ENCODE results near the gene CCDC182. TPM values are rescaled to one million over a fixed set of nuclear protein-coding genes. Genes with fewer than 3 reads are reported as not detected.

The CCDC182 gene
- total RNA-seq (2014; rRNA removed; shearing (Covaris generic)) (not detected in 2 replicates), polyA plus RNA-seq (2016; fragmentation: Nextera tagmentation; extraction: Ambion mirVana) (not detected in 2 replicates)
- long read RNA-seq, result 0 reads

DNA sequence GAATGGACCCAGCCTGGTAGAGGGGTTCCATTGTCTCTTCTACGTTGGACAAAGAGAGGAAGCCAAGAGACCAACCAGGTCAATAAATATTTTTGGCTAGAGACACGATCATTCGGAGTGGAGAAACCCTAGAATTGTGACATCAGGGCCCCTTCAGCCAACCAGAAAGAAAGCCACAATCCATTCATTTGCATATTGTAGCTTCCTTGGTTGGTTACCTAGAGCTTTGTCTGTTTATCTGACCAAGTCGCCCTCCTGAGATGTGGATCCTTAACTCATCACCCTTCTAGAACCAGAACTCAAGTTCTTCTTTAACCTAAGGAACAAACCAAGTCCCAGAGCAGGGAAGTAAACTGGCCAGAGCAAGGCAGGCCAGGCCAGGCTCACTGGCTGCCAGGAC, at the start of gene CCDC182:
TSS of gene CCDC182 (minus strand) at position 58 of the 400 bp plus-strand sequence. CDS start at position 31, 27 bp downstream.
- Mint-ChIP-seq H3K36me3 (ENCODE audit: low read depth) (no peaks in the 10 kb centered on the region), H3K27me3 (ENCODE audit: insufficient read depth, low read depth, poor library complexity) (peaks cover 1% of the 10 kb centered on the region), H3K9me3 (no peaks in the 10 kb centered on the region), H3K27ac (no peak within 1 kb of the TSS), H3K4me1 (peaks cover 4% of the 10 kb centered on the region; the same call in 1 of the 3 replicates), H3K4me3 (no peak within 1 kb of the TSS)
- no peak within 1 kb of the TSS for H3K27ac ChIP-seq (ENCODE audit: low read depth)
- TF ChIP-seq EZH2 (IDR thresholded peaks at IDR 0.05; ENCODE audit: low read depth, unreplicated experiment) (no peak), JUNB (IDR thresholded peaks at IDR 0.05; ENCODE audit: unreplicated experiment) (no peak), ZNF114 (CRISPR knock-in tag; IDR thresholded peaks at IDR 0.05) (no peak), NANOG (IDR thresholded peaks at IDR 0.05; ENCODE audit: borderline replicate concordance) (no peak), EZH2phosphoT487 (IDR thresholded peaks at IDR 0.05; ENCODE audit: unreplicated experiment) (no peak), ZNF331 (CRISPR knock-in tag; IDR thresholded peaks at IDR 0.05; ENCODE audit: low read depth) (no peak), POLR2AphosphoS5 (IDR thresholded peaks at IDR 0.05; ENCODE audit: low read depth) (no peak), CREB1 (CRISPR knock-in tag; IDR thresholded peaks at IDR 0.05; ENCODE audit: low read depth) (no peak), STAT1 (IDR thresholded peaks at IDR 0.05; ENCODE audit: unreplicated experiment) (no peak)
- TF ChIP-seq, protein P1, sequence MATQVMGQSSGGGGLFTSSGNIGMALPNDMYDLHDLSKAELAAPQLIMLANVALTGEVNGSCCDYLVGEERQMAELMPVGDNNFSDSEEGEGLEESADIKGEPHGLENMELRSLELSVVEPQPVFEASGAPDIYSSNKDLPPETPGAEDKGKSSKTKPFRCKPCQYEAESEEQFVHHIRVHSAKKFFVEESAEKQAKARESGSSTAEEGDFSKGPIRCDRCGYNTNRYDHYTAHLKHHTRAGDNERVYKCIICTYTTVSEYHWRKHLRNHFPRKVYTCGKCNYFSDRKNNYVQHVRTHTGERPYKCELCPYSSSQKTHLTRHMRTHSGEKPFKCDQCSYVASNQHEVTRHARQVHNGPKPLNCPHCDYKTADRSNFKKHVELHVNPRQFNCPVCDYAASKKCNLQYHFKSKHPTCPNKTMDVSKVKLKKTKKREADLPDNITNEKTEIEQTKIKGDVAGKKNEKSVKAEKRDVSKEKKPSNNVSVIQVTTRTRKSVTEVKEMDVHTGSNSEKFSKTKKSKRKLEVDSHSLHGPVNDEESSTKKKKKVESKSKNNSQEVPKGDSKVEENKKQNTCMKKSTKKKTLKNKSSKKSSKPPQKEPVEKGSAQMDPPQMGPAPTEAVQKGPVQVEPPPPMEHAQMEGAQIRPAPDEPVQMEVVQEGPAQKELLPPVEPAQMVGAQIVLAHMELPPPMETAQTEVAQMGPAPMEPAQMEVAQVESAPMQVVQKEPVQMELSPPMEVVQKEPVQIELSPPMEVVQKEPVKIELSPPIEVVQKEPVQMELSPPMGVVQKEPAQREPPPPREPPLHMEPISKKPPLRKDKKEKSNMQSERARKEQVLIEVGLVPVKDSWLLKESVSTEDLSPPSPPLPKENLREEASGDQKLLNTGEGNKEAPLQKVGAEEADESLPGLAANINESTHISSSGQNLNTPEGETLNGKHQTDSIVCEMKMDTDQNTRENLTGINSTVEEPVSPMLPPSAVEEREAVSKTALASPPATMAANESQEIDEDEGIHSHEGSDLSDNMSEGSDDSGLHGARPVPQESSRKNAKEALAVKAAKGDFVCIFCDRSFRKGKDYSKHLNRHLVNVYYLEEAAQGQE (IDR thresholded peaks at IDR 0.05; ENCODE audit: unreplicated experiment), result no peak
- TF ChIP-seq, protein P2, sequence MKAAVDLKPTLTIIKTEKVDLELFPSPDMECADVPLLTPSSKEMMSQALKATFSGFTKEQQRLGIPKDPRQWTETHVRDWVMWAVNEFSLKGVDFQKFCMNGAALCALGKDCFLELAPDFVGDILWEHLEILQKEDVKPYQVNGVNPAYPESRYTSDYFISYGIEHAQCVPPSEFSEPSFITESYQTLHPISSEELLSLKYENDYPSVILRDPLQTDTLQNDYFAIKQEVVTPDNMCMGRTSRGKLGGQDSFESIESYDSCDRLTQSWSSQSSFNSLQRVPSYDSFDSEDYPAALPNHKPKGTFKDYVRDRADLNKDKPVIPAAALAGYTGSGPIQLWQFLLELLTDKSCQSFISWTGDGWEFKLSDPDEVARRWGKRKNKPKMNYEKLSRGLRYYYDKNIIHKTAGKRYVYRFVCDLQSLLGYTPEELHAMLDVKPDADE (IDR thresholded peaks at IDR 0.05), result no peak
- TF ChIP-seq, protein P3, sequence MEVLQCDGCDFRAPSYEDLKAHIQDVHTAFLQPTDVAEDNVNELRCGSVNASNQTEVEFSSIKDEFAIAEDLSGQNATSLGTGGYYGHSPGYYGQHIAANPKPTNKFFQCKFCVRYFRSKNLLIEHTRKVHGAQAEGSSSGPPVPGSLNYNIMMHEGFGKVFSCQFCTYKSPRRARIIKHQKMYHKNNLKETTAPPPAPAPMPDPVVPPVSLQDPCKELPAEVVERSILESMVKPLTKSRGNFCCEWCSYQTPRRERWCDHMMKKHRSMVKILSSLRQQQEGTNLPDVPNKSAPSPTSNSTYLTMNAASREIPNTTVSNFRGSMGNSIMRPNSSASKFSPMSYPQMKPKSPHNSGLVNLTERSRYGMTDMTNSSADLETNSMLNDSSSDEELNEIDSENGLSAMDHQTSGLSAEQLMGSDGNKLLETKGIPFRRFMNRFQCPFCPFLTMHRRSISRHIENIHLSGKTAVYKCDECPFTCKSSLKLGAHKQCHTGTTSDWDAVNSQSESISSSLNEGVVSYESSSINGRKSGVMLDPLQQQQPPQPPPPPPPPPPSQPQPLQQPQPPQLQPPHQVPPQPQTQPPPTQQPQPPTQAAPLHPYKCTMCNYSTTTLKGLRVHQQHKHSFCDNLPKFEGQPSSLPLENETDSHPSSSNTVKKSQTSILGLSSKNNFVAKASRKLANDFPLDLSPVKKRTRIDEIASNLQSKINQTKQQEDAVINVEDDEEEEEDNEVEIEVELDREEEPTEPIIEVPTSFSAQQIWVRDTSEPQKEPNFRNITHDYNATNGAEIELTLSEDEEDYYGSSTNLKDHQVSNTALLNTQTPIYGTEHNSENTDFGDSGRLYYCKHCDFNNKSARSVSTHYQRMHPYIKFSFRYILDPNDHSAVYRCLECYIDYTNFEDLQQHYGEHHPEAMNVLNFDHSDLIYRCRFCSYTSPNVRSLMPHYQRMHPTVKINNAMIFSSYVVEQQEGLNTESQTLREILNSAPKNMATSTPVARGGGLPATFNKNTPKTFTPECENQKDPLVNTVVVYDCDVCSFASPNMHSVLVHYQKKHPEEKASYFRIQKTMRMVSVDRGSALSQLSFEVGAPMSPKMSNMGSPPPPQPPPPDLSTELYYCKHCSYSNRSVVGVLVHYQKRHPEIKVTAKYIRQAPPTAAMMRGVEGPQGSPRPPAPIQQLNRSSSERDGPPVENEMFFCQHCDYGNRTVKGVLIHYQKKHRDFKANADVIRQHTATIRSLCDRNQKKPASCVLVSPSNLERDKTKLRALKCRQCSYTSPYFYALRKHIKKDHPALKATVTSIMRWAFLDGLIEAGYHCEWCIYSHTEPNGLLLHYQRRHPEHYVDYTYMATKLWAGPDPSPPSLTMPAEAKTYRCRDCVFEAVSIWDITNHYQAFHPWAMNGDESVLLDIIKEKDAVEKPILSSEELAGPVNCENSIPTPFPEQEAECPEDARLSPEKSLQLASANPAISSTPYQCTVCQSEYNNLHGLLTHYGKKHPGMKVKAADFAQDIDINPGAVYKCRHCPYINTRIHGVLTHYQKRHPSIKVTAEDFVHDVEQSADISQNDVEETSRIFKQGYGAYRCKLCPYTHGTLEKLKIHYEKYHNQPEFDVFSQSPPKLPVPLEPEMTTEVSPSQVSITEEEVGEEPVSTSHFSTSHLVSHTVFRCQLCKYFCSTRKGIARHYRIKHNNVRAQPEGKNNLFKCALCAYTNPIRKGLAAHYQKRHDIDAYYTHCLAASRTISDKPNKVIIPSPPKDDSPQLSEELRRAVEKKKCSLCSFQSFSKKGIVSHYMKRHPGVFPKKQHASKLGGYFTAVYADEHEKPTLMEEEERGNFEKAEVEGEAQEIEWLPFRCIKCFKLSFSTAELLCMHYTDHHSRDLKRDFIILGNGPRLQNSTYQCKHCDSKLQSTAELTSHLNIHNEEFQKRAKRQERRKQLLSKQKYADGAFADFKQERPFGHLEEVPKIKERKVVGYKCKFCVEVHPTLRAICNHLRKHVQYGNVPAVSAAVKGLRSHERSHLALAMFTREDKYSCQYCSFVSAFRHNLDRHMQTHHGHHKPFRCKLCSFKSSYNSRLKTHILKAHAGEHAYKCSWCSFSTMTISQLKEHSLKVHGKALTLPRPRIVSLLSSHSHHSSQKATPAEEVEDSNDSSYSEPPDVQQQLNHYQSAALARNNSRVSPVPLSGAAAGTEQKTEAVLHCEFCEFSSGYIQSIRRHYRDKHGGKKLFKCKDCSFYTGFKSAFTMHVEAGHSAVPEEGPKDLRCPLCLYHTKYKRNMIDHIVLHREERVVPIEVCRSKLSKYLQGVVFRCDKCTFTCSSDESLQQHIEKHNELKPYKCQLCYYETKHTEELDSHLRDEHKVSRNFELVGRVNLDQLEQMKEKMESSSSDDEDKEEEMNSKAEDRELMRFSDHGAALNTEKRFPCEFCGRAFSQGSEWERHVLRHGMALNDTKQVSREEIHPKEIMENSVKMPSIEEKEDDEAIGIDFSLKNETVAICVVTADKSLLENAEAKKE (CRISPR knock-in tag; IDR thresholded peaks at IDR 0.05), result no peak
- TF ChIP-seq, protein P4, sequence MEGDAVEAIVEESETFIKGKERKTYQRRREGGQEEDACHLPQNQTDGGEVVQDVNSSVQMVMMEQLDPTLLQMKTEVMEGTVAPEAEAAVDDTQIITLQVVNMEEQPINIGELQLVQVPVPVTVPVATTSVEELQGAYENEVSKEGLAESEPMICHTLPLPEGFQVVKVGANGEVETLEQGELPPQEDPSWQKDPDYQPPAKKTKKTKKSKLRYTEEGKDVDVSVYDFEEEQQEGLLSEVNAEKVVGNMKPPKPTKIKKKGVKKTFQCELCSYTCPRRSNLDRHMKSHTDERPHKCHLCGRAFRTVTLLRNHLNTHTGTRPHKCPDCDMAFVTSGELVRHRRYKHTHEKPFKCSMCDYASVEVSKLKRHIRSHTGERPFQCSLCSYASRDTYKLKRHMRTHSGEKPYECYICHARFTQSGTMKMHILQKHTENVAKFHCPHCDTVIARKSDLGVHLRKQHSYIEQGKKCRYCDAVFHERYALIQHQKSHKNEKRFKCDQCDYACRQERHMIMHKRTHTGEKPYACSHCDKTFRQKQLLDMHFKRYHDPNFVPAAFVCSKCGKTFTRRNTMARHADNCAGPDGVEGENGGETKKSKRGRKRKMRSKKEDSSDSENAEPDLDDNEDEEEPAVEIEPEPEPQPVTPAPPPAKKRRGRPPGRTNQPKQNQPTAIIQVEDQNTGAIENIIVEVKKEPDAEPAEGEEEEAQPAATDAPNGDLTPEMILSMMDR (conservative IDR thresholded peaks at IDR 0.05; ENCODE audit: low read depth in 2 of 2), result no peak
- H3K79me2 ChIP-seq (replicated peaks; ENCODE audit: insufficient read depth), result no peaks in the 10 kb centered on the region
- H3K9me2 ChIP-seq (ENCODE audit: insufficient read depth), result no peaks in the 10 kb centered on the region; the same call in 1 of the 2 replicates
- H3K27me3 ChIP-seq (ENCODE audit: insufficient read depth), result no peaks in the 10 kb centered on the region
- ATAC-seq (no peak), DNase-seq (ENCODE audit: low spot score) (no peak)
- H3K4me1 ChIP-seq (ENCODE audit: insufficient read depth), result no peaks in the 10 kb centered on the region
- no peaks in the 10 kb centered on the region for H3K36me3 ChIP-seq (ENCODE audit: insufficient read depth)
- no peaks in the 10 kb centered on the region for H4K20me1 ChIP-seq (replicated peaks; ENCODE audit: insufficient read depth)
- H3F3A ChIP-seq (replicated peaks; ENCODE audit: low read depth), result no peaks in the 10 kb centered on the region
- no peak within 1 kb of the TSS for H3K4me3 ChIP-seq
- H2AFZ ChIP-seq, result no peak within 1 kb of the TSS
- no peak within 1 kb of the TSS for H3K4me2 ChIP-seq
